Prostate gland (tissue), 2 donors: ENCODE results near the gene DRC7.

Experiments used
- POLR2A ChIP-seq: fragments of 450-650 bp; IDR thresholded peaks from one replicate; pipeline ENCODE4 v1.6.1; 2016; ENCODE audit warnings: antibody characterized with exemption, mild to moderate bottlenecking
- POLR2AphosphoS5 ChIP-seq: sonication (generic); formaldehyde crosslinking; IDR thresholded peaks from one replicate; pipeline ENCODE4 v1.6.1; 2017; ENCODE audit warnings: antibody characterized with exemption
- TF ChIP-seq, protein P1 (sequence below), 4 experiments: fragments of 200-600 bp in 2 of 4; fragments of 450-650 bp in 2 of 4; sonication (generic) in 2 of 4; IDR thresholded peaks; 1 replicate in 3 of 4; 2 replicates in 1 of 4; pipeline ENCODE4 v1.5.1; 2016 to 2019; ENCODE audit warnings: antibody characterized with exemption in 4 of 4, mild to moderate bottlenecking in 2 of 4, moderate library complexity in 2 of 4

DNA sequence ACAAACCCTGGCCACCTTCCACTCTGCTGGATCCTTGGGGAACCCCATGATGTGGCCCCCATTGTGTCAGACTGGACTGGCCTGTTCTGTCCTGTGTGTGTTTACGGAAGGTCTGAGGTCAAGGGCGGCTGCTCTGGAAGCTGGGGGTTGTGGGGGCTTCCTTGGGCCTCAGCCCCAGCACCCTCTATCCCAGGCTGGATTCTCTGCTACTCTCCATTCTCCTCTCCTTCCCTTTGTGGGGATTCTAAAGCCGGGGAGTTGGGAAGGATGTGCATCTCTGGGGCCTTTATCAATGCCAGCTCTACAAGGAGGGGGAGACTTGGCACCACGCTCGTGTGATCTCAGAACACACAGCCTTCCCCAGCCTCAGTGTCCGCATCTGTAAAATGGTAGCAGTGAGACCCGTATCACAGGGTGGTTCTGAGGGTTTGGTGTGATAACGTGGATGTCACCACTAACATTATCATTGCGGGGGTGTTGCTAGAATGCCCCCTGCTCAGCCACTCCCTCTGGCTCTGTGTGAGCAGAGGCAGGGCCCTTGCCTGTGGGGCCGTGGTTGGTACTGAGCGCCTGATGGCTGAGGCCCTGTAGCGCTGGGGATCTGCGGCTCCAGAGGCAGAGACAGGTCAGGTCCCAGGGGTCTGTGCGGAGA, 48.1 kb upstream of the DRC7 start:
- no peak for TF ChIP-seq POLR2A
- TF ChIP-seq, protein P1, sequence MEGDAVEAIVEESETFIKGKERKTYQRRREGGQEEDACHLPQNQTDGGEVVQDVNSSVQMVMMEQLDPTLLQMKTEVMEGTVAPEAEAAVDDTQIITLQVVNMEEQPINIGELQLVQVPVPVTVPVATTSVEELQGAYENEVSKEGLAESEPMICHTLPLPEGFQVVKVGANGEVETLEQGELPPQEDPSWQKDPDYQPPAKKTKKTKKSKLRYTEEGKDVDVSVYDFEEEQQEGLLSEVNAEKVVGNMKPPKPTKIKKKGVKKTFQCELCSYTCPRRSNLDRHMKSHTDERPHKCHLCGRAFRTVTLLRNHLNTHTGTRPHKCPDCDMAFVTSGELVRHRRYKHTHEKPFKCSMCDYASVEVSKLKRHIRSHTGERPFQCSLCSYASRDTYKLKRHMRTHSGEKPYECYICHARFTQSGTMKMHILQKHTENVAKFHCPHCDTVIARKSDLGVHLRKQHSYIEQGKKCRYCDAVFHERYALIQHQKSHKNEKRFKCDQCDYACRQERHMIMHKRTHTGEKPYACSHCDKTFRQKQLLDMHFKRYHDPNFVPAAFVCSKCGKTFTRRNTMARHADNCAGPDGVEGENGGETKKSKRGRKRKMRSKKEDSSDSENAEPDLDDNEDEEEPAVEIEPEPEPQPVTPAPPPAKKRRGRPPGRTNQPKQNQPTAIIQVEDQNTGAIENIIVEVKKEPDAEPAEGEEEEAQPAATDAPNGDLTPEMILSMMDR (IDR thresholded peaks at IDR 0.05), result no peak
- TF ChIP-seq POLR2AphosphoS5, result no peak
